HG03460 (cell line): ENCODE data around the gene NGFR.

Experiments
- ATAC-seq: cut with Tn5 transposase; IDR thresholded peaks from one replicate; pipeline ENCODE4 v1.9.1; 2021; ENCODE audit not compliant: unreplicated experiment

Gene NGFR

DNA sequence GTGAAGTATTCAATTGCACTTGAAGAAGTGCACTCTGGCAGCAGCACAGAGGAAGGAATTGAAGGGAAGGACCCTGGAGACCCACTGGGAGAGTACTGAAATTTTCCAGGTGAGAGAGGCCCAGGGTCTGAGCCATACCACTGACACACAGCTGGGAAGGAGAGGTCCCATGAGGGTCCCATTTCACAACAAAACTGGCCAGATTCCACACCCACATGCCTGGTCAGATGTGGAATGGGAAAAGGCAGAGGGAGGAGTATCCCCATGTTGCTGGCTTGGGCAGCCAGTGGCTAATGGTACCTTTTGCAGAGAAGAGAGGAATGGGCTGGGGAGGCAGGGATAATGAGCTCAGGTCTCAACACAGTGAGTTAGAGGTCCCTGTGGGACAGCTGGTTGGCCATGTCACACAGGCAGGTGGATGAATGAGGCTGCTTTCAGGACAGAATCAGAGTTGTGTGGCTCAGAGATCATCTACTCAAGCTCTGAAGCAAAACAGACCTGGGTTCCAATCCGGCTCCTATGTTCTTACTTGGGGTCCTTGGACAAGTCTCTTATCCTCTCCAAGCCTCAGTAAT lies 26.2 kb upstream of the NGFR start:
- ATAC-seq: no peak

DNA sequence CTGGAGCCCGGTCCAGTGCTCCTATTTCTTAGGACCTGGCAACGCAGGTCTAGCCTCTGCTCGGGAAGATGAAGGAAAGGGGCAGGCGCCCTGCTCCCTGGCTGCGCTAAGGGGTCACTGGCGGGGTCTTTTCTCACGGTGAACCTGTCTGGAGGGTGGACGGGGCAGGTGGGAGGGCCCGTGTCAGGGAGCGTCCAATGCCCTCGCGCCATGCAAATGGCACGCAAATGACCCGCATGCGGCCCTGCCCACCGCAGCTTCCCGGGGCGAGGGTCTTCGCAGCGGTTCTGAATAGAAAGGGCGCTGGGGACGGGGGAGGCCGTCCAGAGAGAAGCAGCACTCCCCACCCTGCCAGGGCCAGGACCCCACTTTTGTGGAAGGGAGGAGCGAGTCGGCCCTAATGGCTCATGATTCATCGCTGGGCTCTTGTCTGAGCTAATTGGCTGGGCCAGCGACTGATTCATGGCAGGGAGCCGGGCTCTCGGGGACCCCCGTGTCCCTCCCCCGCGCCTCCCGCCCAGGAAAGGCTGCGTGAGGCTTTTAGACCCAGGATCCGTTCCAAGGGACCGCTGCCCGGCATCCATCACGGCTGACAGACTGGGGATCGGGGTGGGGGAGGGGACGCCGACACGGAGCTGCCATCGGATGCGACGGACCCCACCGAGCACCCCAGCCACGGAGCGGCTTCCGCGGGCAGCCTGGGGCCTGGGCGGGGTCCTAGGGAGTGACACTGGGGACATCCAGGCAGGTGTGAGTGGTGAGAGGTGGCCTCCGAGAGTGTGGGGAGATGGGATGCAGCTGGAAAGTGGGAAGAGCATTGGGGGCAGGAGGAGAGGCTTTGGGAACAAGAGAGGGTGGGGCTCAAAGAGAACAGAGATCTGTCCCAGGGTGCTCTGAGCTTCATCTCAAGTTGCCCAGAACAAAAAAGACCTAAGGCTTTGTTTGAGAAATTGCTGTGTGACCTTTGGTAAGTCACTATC lies 25.0 kb upstream of the NGFR start:
- no peak for ATAC-seq

DNA sequence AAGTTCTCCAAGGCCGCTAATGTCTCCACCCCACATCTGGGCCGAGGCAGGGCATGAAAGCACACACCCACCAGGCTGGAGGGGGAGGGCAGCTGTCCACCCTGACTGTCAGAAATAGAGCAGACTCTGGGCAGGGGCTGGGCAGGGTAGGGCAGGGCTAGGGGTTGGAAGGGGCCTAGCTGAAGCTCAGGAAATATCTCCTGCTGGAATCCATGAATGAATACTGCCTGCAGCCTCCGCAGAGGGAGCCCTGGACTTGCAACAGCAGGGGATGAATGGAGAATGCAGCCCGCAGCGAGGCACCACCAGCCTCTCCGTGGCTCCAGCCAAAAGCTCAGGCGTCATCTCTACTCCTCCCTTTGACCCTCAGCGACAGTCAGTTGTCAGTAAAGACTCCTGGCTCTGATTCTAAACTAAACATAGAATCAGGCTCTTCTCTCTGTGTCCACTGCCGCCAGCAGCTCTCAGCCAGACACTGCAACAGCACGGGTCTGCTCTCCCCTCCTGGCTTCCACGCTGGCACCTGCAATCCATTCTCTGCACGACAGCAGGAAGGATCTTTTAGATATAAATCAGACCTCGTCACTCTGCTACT lies 23.9 kb upstream of the NGFR start:
- ATAC-seq: no peak

DNA sequence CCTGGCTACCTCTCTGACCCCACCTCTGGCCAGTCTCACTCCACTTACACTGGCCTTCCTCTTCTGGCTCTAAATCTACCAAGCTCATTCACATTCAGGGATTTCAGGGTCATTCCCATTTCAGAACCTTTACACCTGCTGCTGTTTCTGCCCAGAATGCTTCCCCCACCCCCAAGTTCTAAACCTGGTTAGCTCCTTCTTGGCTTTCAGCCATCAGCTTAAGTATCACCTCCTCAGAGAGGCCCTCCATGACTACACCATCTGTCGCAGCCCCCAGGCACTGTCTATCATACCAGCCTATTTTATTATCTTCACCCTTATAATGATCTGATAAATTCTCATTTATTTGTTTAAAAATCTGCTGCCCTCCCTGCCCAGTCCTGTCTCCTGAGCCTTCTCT lies 23.3 kb upstream of the NGFR start:
- ATAC-seq: no peak

DNA sequence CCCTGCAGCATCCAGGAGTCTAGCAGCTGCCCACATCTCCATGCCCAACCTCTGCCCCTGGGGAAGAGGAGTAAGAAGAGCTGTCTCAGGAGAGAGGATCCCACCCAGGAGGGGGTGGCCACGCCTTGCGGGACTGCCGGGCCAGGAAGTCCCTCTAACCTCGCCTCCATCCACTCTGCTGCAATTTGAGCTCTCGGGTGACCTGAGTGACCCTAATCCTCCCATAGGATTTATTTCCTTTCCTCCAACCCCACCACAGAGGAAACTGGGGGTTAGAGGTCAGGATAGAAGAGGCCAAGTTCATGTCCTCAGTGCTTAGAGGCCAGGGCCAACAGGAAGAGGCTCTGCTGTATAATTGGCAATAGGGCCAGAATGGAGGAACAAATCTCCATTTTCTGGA lies 22.6 kb upstream of the NGFR start:
- ATAC-seq: no peak

DNA sequence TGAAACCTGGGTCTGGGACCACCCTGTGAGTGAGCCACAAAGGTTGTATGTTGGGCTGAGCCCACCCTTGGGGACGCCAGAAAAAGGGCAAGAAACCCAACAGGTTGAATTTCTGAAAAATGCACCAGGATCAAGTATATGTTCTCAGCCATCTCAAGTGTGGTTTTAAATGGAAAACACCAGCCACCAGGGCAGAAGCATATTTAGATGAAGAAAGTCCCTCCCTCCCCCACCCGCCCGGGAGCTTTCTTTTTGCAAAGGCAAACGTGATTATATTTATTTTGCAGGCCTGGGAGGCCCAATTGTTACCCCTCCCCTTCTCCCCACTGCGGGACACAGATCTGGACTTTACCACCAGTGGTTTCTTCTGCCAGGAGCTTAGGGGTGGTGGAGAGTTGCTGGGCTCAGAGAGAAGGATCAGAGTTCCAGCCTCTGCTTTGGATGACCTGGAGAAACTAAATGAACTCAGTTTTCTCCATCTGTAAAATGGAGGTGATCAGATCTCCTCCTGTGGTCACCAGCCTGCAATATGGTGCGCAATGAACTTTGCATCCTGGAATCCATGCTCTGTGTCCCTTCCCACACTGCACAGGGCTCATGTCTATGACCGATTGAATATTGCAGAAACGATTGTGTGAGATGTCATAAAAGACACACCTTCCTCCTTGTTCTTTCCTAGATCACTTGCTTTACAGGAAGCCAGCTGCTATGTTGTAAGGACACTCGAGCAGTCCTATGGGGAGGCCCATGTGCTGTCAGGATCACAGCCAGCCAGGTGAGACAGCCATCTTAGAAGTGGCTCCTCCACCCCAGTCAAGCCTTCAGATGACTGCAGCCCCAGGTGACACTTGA lies 21.0 kb upstream of the NGFR start:
- no peak for ATAC-seq

DNA sequence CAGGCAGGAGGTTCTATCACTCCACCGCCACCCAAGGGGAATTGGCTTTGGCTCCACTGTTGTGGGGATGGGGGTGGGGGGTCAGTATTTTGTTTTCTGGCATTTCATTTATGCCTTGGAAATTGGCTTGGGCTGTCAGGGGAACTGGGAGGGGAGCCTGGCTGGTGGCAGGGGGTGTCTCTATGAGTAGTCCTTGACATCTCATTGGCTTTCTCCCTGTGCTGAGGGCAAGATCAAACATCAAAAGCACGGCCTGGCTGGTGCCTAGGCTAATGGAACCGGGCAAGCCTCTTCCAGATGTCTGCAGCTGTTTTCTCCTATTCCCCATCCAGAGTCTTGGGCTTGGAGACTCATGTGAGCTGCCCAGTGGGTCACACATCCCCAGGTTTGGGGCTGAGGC lies 17.4 kb upstream of the NGFR start:
- no peak for ATAC-seq

DNA sequence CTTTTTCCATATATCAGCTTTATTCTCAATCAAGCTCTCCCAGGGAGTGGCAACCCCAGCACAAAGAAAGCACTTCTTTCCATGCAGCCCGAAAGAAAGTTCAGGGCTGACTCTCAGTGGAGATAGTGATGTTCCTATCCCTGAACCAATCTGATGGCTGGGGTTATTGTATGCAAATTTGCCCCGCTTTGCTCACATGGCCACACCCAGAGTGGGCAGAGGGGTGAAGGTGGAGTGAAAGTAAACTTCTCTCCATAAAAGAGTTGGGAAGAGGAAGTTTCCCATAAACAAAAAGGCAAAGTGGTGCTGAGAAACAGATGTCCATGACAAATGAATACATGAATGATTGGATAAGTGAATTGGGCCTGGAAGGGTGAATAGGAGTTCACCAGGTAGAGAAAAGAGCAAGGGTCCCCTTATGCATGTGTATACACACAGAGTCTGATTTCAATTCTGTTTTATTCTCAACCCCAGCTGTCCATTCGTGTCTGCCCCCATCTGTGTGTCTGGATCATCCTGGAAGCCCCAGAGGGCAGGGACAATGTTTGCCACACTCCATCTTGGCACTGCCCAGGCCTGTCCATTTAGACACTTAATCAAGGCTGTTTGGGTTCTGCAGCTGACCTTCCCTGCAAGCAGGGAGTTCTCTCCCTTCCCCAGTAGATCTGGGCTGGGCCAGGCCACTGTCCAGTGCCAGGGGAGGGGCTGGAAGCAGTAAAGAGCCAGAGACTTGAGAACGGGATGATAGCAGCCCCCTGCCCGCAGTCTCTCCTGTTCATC lies 14.1 kb upstream of the NGFR start:
- ATAC-seq: no peak

DNA sequence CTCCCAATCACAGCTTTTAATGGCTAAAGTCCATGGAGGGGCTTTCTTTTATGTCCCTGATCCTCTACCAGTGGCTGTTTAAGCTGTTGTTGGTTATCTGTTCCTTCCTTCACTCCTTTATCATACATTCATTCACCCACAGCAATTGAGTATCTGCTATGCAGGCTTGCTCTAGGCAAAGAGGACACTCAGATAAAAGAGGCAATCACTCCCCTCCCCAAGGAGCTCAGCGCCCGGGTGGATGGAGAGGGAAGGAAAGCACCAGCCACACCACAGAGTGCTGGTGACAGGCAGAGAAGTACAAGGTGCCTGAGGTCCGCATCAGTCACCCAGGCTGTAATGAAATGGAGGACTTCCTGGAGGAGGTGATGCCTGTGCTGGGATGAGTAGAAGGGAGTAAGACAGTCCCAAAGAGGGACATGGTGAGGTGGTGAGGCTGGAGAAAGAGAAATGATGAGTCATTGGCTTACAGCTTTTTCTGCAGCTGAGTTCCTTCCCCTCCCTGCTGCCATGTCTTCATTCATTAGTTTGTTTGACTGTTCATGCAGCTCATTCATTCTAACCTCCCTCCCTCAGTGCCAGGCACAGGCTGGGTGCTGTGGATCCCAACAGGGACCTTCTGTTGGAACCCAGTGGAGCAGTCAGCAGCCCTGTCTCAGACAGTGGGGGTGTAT lies 12.8 kb upstream of the NGFR start:
- ATAC-seq: no peak

DNA sequence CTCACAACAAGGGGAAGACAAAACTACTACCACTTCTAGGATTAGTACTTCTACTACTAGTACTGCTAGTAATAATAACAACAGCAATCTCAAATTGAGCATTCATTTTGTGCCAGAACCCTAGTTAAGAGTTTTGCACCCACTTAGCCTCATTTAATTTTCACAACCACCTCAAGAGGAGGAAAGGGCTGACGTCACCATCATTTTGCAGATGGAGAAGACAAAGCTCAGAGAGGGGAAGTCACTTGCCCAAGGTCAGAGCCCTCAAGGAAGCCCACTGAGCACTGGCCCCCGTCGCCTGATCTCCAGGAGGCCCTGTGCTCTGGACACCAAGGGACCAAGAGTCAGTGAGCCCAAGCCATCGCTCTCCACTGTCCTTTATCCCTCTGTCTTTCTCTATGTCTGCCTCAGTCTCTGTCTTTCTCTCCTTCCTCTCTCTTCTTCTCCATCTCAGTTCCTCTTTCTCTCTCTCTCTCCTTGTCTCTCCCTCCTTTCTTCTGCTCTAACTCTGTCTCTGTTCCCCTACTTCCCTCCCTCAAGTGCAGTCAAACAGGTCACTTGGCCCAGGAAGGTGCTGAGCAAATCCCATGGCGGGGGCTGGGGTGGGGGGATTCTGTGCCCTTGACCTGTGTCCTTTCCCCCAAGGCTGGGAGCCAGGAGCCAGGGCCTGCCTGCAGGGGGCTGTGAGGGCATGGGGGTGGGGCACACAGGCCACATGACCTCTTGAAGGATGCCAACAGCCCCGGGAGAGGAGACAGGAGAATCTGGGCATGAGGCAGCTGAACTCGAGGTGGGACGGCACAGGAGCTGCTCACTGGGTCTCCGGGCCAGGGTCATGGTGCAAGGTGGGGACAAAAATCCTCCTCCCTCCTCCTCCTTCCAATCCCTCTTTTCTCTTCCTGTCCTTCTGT lies 11.2 kb upstream of the NGFR start:
- ATAC-seq: no peak

DNA sequence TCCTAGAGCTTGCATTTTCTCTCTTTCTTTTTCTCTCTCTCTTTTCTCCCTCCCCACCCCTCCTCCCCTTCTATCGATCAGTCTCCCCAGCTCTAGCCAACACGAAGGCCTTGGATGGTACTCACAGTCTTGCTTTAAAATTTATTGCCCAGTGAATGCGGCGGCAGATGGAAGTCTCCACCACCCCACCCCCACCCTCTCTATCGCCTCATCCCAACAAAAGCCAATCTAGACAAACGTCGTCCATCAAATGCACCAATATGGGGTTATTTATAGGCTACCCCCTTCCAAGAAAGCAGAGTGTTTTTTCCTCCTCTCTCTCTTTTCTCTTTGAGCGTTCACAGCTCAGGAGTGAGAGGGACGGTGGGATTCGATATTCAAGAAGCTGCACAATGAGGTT lies 10.5 kb upstream of the NGFR start:
- ATAC-seq: no peak

DNA sequence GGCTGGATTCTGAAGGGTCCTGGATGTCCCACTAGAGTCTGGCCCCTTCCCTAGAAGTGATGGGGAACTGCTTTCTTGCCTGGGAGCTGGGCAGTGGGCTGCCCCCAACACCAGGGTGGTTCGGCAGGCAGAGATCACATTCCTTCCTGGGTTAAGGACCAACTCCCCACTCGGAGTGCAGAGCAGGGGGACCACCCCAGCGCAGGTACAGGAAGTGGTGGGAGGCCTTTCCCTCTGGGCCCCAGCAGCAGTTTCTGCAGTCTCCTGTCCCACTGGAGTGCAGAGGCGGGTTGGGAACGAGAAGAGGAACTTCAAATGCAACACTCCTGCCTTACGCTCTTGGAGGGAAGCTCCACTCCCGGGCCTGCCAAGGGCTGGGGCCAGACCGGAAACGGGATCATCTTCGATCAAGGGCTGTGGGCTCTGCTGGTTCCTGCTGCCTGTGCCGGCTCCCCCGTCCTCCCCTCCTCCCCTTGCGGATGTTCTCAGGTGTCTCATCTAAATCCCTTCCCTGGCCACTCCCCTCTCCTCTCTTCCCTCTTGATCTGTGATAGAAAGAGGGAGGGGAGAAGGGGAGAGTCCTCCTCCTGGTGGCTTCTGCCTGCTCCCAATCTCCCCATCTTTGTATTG lies 9.0 kb upstream of the NGFR start:
- ATAC-seq: no peak

DNA sequence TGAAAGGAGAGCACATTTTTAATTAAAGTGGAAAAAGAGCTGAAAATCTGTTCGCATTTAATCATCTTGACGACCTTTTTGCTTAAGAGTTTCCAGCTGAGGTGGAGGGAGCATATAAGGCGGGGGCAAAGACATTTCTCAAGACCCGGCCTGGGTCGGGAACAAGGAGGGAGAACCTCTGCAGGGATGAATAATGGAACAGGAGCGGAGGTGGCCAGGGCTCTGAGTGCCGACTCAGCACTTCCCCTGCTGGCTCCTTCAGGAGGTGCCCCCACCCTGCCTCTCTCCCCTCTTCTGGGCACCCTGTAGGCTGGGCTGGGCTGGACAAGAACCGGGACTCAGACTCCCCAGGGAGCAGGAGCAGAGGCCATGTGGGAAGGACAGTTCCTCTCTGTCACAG lies 7.9 kb upstream of the NGFR start:
- ATAC-seq: no peak

DNA sequence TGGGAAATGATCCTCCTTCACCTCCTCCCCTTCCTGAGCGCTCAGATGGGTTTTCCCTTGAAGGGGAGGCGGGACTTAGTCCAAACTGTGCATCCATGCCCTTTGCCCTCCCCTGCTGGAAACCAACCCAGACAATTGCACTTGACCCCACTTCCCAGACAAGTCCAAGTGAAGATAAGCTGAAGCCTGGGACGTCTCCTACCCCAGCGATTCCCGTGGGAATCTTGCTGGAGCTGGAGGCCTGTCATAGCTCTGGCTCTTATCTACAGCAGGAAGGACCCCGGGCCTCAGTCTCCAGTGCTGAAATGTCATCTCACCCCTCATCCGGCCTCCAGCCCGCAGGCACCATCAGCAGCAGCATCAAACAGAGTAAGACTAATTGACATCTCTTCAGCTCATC lies 6.5 kb upstream of the NGFR start:
- no peak for ATAC-seq

DNA sequence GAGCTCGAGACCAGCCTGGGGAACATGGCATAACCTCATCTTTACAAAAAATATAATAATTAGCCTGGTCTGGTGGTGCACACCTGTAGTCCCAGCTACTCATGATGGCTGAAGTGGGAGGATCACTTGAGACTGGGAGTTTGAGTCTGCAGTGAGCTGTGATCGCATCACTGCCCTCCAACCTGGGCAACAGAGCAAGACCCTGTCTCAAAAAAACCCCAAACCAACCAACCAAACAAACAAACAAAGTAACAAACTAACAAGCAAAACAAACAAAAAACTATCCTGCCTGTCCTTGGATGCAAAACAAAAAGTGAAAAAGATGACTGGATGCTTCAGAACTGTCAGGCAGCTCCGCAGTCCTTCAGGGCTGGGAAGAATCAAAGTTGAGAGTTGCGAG lies 5.7 kb upstream of the NGFR start:
- no peak for ATAC-seq

DNA sequence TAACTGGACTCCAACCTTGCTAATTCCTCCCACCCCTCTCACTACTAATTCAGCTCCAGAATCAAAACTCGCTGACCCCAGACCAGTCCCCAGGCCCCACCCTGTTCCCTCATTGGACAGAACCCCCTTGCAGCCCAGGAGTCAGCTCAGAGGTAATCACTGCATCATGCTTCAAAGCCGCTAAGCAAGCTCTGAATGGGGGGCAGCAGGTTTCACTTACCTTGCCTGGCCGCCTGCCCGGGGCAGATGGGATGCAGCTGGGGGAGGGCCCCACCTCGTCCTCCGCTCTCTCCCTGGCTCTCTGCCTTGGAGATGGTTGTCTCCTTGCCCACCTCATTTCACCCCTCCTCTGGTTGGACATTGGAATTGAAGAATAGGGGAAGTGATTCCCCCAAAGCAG lies 4.8 kb upstream of the NGFR start:
- ATAC-seq: no peak

DNA sequence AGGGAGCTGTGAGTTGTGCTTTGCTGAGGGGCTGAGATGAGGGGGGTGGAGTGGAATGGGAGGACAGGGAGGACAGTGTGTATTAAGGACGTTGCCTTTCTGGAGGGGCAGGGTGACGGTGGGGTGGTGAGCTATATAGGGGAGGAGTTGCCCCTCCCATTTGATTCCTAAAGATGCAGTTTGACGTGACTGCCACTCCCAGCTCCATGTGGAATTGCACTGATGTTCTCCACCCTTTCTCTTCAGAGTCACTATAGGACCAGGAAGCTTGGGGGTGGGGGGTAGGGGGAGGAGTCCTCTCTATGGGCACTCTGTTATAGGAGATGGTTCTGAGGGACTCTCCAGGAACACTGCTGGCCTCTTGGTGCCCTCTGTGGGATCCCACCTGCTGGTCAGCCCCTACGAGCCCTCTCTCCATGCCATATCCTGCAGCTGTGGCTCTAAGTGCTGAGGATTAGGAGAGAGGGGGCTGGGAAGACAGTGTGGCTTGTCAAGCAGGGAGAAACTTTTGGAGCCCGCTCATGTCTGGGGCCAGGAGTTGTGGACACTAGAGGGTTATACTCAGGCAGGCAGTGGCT lies 3.8 kb upstream of the NGFR start:
- ATAC-seq: no peak

DNA sequence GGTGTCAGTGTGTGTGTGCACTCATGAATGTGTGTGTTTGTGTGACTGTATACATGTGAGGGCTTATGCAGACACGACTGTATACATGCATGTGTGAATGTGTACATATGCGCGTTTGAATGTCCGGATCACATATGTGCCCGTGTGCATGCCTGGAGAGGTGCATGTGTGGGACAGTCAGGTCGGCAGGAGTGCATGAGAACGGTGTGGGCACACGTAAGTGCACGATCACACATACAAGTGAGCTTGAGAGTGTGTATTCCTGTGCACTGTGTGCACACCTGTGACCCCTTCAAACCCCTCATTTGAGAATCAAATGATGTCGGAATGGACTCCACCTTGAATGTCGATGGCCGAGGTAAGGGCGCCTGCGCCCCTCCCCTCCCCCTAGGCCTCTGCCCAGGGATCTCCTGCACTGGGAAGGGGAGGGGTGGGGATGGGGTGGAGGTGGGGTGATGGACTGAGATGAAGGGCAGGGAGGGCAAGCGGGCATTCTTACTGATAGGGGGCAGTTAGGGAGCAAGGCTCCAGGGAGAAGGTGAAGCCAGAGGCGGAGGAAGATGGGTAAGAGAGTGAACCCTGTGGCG lies 601 bp upstream of the NGFR start:
- ATAC-seq: no peak
